Measurements from ENCODE around the gene FEZF2.
A peak's percentile ranks its signal among the peaks of the same experiment; 100 is the strongest.

Gene FEZF2

GRCh38 chr3:62372621-62373041, 719 bp downstream of the FEZF2 start:
- DNase-seq: no peak

GRCh38 chr3:62371720-62372591, 1.4 kb downstream of the FEZF2 start:
- DNase-seq: no peak

- no peak for DNase-seq
These were observed 2.3 kb downstream of the FEZF2 start for GRCh38 chr3:62370858-62371719.

GRCh38 chr3:62370112-62370857, 3.1 kb downstream of the FEZF2 start:
- DNase-seq: no peak

- DNase-seq: no peak
These were observed 3.9 kb downstream of the FEZF2 start for GRCh38 chr3:62369476-62369743.

- no peak for DNase-seq
These were observed 4.5 kb downstream of the FEZF2 start for GRCh38 chr3:62368705-62369475.

- no peak for DNase-seq
These were observed 5.1 kb downstream of the FEZF2 start for GRCh38 chr3:62368290-62368704.

GRCh38 chr3:62367763-62368195, 5.6 kb downstream of the FEZF2 start:
- DNase-seq: no peak

- no peak for DNase-seq
These were observed 7.2 kb downstream of the FEZF2 start for GRCh38 chr3:62366126-62366484.

GRCh38 chr3:62365391-62366125, 7.8 kb downstream of the FEZF2 start:
- DNase-seq: no peak

- DNase-seq: no peak
These were observed 9.2 kb downstream of the FEZF2 start for GRCh38 chr3:62364191-62364590.

GRCh38 chr3:62363275-62363674, 10.1 kb downstream of the FEZF2 start:
- DNase-seq: no peak

- no peak for DNase-seq
These were observed 11.5 kb downstream of the FEZF2 start for GRCh38 chr3:62361824-62362223.

GRCh38 chr3:62361261-62361660, 12.1 kb downstream of the FEZF2 start:
- no peak for DNase-seq

GRCh38 chr3:62359531-62359930, 13.8 kb downstream of the FEZF2 start:
- no peak for DNase-seq

- no peak for DNase-seq
These were observed 17.0 kb downstream of the FEZF2 start for GRCh38 chr3:62356356-62356755.

- no peak for DNase-seq
These were observed 17.6 kb downstream of the FEZF2 start for GRCh38 chr3:62355703-62356102.

- DNase-seq: no peak
These were observed 29.6 kb downstream of the FEZF2 start for GRCh38 chr3:62343755-62344154.

GRCh38 chr3:62335196-62335595, 38.2 kb downstream of the FEZF2 start:
- no peak for DNase-seq

GRCh38 chr3:62332835-62333244, 40.5 kb downstream of the FEZF2 start:
- peak in 2 of 14 donors; percentile 0 to 4 for DNase-seq

GRCh38 chr3:62332017-62332416, 41.3 kb downstream of the FEZF2 start:
- no peak for DNase-seq

All from C1 segment of cervical spinal cord (tissue), 14 donors.